Measurements from ENCODE around the gene ALDH7A1.
"Not testable (repeated sequence)": the region's sequence is repeated elsewhere in the genome, so short reads cannot be mapped to it uniquely, and the experiment has no call there.

The ALDH7A1 gene

DNA sequence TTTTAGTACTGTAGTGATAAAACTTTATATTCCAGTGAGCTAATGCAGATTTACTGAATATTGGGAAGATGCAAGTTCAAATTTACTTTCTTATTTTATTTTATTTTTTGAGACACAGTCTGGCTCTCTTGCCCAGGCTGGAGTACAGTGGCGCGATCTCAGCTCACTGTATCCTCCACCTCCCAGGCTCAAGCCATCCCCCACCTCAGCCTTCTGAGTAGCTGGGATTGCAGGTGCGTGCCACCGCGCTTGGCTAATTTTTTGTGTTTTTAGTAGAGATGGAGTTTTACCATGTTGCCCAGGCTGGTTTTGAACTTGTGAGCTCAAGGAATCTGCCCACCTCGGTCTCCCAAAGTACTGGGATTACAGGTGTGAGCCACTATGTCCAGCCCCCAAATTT is 15.6 kb upstream of the ALDH7A1 start:
- H3K4me3 ChIP-seq (replicated peaks; ENCODE audit: low read depth, low read length) = no peak overlapping the region
- TF ChIP-seq, protein P1, sequence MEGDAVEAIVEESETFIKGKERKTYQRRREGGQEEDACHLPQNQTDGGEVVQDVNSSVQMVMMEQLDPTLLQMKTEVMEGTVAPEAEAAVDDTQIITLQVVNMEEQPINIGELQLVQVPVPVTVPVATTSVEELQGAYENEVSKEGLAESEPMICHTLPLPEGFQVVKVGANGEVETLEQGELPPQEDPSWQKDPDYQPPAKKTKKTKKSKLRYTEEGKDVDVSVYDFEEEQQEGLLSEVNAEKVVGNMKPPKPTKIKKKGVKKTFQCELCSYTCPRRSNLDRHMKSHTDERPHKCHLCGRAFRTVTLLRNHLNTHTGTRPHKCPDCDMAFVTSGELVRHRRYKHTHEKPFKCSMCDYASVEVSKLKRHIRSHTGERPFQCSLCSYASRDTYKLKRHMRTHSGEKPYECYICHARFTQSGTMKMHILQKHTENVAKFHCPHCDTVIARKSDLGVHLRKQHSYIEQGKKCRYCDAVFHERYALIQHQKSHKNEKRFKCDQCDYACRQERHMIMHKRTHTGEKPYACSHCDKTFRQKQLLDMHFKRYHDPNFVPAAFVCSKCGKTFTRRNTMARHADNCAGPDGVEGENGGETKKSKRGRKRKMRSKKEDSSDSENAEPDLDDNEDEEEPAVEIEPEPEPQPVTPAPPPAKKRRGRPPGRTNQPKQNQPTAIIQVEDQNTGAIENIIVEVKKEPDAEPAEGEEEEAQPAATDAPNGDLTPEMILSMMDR (IDR thresholded peaks at IDR 0.05; ENCODE audit: low read depth, low read length, missing control alignments) = no peak
- no peak for DNase-seq (ENCODE audit: extremely low read depth, low read depth)

DNA sequence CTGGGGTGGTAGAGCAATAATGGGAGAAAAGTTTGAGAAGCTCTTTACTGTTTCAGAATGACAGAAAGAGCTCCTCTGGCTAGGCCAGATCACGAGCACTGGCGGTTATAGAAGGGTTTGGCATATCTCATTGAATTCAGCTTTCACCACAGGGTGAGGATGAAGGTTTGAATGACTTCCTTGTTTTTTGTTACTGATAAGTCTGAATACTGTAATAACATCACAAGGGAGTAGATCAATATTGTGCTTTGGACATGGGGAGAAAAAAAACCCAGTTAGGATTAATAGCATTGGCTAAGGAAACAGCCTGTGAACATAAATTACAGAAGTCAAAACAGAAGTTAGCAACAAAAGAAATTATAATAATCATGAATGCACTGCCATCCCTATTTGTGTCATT is 15.1 kb upstream of the ALDH7A1 start:
- TF ChIP-seq, protein P1 (IDR thresholded peaks at IDR 0.05; ENCODE audit: low read depth, low read length, missing control alignments) = no peak
- DNase-seq (ENCODE audit: extremely low read depth, low read depth) = no peak
- H3K4me3 ChIP-seq (replicated peaks; ENCODE audit: low read depth, low read length) = no peak overlapping the region

DNA sequence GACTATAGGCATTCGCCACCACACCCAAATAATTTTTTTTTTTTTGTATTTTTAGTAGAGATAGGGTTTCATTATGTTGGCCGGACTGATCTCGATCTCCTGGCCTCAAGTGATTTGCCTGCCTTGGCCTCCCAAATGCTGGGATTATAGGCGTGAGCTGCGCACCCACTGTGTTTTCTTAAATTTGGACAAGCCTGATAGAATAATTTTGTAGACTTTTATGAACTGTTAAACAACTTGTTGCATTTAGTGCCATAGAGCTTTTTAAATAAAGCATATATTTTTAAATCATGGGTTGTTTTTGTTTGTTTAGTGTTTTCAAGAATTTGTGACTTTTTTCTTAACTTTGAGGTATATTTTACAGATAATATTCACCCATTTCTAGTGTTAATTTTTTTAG is 10.5 kb upstream of the ALDH7A1 start:
- TF ChIP-seq, protein P1 (IDR thresholded peaks at IDR 0.05; ENCODE audit: low read depth, low read length, missing control alignments) = no peak
- H3K4me3 ChIP-seq (replicated peaks; ENCODE audit: low read depth, low read length) = no peak overlapping the region; the same call in 1 of the 2 replicates
- DNase-seq (ENCODE audit: extremely low read depth, low read depth) = no peak

DNA sequence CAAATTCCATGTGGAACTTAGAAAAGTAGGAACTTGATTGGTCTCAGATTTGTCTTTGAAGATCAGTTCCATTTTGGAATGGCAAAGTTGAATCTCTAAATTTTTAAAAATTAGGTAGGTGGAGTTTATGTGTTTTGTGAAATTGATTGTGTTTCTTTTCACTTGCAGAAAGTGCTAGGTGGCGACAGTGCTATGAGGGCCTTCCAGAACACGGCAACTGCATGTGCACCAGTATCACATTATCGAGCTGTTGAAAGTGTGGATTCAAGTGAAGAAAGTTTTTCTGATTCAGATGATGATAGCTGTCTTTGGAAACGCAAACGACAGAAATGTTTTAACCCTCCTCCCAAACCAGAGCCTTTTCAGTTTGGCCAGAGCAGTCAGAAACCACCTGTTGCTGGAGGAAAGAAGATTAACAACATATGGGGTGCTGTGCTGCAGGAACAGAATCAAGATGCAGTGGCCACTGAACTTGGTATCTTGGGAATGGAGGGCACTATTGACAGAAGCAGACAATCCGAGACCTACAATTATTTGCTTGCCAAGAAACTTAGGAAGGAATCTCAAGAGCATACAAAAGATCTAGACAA is 8.5 kb upstream of the ALDH7A1 start:
- TF ChIP-seq, protein P1 (IDR thresholded peaks at IDR 0.05; ENCODE audit: low read depth, low read length, missing control alignments) = no peak
- no peak for DNase-seq (ENCODE audit: extremely low read depth, low read depth)
- H3K4me3 ChIP-seq (replicated peaks; ENCODE audit: low read depth, low read length) = no peak overlapping the region

DNA sequence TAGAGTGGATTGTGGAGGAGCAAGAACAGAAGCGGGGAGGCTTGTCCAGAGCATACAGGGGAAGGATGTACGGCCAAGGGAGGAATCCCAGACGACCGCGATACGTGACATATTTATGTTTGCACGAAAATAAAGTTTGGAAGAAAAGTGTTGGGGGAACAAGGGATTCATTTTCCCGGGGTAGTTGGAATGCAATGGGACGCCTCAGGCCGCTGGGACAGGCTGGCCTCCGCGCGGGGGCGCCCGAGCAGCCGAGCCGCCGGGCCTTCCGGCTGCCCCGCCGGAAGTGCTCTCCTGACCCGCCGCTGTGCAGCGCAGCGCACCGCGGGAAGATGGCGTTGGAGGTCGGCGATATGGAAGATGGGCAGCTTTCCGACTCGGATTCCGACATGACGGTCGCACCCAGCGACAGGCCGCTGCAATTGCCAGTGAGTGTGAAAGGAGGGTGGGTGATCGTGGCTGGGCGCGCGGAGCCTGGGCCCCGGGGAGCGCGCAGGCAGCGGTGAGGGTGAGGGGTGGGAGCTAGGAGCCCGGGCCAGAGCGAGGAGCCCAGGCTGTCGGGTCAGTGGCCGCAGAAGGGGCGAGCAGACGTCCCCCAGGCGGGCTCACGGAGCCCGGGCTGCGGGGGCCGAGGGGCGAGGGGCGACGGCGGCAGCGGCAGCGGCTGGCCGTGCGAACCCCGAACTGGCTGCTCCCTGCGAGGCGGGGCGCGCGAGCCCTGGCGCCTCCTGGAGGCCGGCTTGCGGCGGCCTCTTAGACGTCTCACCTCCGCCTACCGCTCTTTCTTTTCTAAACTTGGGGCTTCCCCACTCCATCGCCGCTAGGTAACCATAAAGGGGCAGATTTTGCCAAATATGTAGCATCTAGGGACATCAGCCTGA is 5.9 kb upstream of the ALDH7A1 start, which contains the start of gene PHAX:
TSS of gene PHAX (plus strand) at position 317 of the 881 bp plus-strand sequence. CDS start at position 333, 16 bp downstream.
- peak within 1 kb of the TSS; percentile 82 for H3K4me3 ChIP-seq (replicated peaks; ENCODE audit: low read depth, low read length)
- no peak for DNase-seq (ENCODE audit: extremely low read depth, low read depth)
- TF ChIP-seq, protein P1 (IDR thresholded peaks at IDR 0.05; ENCODE audit: low read depth, low read length, missing control alignments) = peak; percentile 80

DNA sequence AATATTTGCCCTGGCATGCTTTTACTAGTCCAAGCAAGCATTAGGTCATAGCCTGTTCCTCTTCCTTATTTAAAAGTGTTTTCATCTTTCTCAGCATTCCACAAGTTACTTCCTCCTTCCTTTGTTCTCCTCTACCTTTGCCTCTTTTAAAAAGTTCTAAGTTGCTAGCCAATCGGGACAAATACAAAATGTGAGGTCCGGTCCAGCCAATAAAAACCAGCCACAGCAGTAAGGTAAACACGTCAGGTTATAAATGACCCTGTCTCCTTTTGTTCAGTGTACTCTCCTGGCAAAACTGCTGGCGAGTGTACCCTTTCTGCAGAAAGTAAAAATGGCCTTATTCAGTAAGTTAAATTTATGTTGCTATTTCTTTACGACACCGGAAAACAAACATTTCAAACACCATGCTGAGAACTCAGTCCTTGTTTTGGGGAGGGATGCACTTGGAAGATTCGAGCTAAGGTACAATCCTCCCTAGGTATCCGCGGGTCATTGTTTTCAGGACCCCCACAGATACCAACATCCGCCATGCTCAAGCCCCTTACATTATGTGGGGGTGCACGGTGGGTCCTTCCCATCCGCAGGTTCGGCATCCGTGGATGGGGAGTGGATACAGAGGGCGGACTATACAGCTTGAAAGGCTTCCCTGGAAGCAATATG is 5.1 kb upstream of the ALDH7A1 start:
- H3K4me3 ChIP-seq (replicated peaks; ENCODE audit: low read depth, low read length) = peak overlapping the region; percentile 82
- DNase-seq (ENCODE audit: extremely low read depth, low read depth) = not testable (repeated sequence)

DNA sequence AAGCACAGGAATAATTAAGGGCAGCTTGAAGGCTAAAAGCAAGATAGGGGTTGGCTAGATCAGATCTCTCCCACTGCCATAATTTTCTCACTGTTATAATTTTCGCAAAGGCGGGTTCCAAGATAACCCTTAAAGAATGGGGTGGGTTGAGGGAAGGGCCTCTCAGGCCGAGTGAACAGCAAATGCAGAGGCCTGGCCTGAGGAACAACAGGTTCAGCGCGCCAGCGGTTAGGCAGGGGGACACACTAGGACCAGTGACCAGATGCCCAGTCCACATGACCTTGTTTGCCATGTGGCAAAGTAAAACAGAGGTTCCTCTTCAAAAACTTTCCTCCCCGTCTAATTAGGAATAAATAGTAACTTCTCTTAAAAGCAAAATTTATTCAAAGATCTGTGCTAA is 4.5 kb upstream of the ALDH7A1 start:
- no peak for DNase-seq (ENCODE audit: extremely low read depth, low read depth)
- no peak overlapping the region for H3K4me3 ChIP-seq (replicated peaks; ENCODE audit: low read depth, low read length)
- TF ChIP-seq, protein P1 (IDR thresholded peaks at IDR 0.05; ENCODE audit: low read depth, low read length, missing control alignments) = no peak

Measured in HFF-Myc (cell line).